Inflammatory macrophage treated with lipopolysaccharide for 1 hour (primary cell): Measurements from ENCODE around the gene SERINC2.
"Not testable (repeated sequence)": the region's sequence is repeated elsewhere in the genome, so short reads cannot be mapped to it uniquely, and the experiment has no call there.

ENCODE experiments used
- DNase-seq, 2 donors: peaks; one replicate each; pipeline ENCODE4 v3.0.0-alpha.2; 2020 to 2022

The SERINC2 gene

GRCh38 chr1:31435471-31436409 lies 22.7 kb downstream of the SERINC2 start:
- DNase-seq, result no peak

DNA sequence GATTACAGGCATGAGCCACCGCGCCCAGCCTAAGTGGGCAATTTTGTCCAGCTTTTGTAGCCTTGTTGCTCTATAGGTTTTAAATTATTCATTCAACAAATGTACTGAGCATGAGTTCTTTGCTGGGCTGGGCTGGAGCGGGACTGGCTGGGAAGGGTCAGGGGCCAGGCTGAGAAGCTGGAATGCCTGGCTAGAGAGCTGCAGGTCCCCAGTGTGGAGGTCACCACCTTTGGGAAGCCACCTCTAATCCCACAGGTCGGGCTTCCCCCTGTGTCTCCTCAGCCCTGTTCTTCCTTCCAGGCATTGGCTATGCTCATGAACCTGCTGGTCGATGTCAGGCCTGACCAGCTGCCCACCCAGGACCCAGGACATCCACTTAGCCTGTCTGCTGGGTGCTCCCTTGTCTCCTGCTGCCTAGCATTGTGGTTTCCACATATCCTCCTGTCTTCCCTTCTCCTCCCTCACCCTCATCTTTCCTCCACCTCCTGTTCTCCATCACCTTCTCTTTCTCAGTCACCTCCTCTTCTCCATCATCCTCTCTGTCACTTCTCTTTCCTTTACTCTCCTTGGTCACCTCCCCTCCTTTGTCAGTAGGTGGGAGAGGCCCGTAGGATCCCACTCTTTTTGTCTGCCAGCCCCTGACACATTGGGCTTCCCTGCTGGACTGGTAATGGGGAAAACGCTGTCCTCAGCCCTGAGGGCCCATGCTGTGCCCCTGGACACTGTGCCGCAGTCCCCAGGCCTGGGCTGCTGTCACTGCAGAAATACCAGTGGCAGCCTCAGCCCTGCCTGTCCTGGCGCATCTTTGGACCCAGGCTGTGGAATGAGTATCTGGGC lies 23.8 kb downstream of the SERINC2 start:
- DNase-seq, result no peak

DNA sequence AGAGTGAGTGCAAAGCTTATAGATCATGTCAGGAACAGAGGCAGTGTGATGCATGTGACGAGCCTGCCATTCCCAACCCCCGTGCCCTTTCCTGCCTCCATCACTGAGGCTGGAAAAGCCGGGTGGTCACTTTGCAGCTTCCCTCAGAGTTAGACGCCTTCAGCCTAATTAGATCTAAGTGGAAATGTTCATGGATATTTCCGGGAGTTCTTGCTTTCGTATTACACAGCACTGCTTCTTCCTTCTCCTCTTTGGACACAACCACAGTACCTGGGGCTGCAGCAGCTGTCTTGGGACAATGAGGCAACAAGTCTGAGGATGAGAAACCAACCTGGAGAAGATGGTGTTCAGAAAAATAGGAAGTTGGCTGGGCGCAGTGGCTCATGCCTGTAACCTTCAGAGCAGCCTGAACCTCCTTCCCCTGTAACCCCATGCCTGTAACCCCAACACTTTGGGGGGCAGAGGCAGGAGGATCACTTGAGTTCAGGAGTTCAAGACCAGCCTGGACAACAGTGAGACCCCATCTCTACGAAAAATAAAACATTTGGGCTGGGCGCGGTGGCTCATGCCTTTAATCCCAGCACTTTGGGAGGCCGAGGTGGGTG lies 24.5 kb downstream of the SERINC2 start:
- DNase-seq, result no peak

GRCh38 chr1:31439276-31439675 lies 26.3 kb downstream of the SERINC2 start:
- no peak for DNase-seq

DNA sequence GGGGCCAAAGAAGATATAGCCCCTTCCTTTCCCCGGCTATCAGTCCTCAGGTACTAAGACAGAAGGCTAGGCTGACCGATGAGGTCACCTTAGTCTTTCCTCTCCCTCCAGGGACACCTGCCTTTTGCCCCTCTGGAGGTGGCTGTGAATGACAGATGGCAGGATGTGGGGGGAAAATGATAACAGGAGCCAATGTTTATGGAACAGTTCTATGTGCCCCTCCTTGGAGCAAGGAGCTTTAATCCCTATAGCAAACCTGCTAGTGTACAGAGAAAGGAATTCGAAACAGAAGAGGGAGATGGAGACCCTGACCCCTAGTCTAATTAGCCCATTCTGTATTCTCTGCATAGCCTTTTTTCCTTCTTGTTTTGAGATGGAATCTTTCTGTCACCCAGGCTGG lies 28.1 kb downstream of the SERINC2 start:
- DNase-seq, result no peak

DNA sequence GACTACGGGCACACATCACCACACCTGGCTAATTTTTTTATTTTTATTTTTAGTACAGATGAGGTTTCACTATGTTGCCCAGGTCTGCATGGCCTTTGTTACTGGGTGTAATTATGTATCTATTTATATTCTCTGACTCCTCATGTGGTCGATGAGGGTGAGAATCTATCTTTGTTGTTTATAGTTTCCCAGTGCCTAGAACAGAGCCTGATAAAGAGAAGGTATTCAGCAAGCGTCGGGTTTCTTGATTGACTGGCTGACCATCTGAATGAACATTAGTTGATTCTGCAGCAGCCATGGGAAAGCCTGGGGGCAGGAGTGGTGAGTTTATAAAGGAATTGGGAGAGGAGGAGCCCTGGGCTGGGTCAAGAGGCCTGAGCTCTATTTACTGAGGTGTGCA lies 28.5 kb downstream of the SERINC2 start:
- DNase-seq, result no peak

DNA sequence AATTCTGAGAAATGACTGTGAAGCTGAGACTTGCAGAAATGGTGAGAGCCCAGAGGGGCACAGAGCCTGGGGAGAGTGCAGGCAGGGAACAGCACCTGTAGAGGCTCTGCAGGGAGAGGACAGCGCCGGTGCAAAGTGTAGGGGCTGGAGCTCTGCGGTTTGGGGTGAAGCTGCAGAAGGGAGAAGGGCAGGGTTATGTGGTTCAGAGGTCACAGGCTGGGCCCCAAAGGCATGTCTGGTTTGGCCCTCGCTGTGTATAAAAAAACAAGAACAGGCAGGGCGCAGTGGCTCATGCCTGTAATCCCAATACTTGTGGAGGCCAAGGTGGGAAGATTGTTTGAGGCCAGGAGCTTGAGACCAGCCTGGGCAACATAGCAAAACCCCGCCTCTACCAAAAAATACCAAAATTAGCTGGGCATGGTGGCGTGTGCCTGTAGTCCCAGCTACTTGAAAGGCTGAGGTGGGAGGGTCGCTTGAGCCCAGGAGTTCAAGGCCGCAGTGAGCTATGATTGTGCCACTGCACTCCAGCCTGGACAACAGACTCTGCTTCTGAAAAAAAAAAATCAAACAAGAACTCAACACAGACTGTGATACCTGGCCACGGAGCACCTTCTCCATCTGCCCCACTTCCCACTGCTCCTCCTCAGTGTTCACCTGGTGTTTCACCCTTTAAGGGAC lies 29.1 kb downstream of the SERINC2 start:
- DNase-seq, result no peak

DNA sequence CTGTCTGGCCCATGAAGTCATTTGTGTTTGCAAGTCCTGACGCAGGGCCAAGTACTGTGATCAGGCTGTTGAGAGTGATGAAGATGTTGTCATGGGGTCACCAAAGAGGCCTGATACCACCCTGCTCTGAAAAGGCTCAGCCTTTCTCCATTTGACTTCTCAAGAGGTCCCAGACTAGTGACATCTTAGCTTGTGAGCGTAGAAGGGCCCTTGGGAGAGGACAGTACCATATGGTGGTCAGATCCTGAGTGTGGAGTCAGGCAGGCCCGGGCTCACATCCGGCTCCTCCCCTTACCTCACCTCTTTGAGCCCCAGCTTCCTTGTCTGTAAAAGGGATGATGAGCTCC lies 29.6 kb downstream of the SERINC2 start:
- no peak for DNase-seq

DNA sequence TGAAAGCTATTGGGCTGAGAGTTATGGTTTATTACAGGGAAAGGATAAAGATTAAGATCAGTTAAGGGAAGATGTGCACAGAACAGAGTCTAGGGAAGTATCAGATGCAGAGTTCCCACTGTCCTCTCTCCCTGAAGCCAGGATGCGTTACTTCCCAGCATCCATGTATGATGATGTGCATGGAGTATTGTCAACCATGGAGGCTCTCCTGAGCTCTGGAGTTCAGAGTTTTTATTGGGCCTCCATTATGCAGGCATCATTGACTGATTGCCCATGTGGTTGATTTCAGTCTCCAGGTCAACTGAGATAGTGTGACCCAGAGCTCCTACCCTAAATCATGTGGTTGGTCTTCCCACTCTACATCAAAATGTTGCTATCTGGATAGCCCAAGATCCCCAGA lies 30.7 kb downstream of the SERINC2 start:
- DNase-seq, result no peak

DNA sequence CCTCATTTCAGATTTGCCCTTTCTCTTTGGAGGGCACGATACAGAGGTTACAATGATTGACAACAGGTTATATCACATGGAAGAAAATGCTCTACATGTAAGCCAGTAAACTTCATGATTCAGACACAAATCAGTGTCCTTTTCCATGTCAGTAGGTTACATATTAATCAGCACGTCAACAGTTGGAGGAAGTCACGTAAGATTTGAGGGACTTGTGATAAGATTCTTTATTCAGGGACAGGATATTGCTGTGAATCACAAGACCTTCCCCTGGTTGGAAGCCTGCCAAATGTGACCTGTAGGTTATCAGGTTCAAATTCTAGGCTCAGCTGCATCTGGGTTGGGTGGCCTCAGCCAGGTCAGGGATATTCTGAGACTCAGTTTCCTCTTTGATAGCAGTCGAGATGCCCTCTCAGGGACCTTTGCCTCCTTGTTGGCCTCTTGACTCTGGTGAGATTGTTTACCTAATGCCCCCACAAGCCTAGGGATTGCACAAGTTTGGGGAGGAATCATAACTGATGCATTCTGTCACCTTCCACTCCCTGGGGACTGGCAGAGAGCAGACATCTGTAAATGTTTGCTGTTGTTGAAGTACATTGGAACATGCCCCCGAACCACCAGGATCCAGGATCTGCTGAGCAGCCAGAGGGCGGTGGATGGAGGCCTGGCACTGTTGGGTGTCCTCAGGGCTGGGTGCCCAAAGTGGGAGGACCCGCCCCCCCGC lies 31.9 kb downstream of the SERINC2 start:
- DNase-seq, result no peak

DNA sequence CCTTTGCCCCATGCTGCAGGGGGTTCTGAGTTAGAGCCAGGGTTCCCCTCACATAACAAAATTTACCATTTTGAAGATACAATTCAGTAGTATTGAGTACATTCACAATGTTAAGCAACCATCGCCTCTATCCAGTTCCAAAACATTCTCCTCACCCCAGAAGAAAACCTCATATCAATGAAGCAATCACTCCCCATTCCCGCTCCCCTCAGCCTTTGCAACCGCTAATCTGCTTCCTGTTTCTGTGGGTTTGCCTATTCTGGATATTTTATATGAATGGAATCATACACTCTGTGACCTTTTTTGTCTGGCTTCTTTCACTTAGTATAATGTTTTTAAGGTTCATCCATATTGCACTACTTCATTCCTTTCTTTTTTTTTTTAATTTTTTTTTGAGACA lies 32.9 kb downstream of the SERINC2 start:
- peak in 1 of 2 donors; percentile 17 for DNase-seq

DNA sequence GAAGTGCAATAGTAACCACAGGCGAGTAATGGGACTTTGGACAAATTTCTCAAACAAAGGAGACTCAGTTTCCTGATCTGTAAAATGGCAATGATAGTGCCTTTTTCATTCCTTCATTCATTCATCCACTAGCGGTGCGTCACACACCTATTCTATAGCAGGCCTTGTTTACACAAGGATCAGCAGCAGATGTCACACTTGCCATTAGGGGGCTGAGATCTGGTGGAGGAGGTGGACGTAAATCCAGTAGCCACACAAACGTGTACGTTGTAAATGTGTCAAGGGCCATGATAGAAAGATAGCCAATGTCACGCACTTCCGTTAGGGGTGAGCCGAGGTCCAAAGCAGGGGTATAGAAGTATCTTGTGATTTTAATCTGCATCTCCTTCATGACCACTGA lies 34.2 kb downstream of the SERINC2 start:
- no peak for DNase-seq

GRCh38 chr1:31453384-31454079 lies 40.5 kb downstream of the SERINC2 start:
- DNase-seq, result no peak

- DNase-seq, result peak in 1 of 2 donors; percentile 40
These were observed 45.4 kb downstream of the SERINC2 start for GRCh38 chr1:31458287-31458896.

DNA sequence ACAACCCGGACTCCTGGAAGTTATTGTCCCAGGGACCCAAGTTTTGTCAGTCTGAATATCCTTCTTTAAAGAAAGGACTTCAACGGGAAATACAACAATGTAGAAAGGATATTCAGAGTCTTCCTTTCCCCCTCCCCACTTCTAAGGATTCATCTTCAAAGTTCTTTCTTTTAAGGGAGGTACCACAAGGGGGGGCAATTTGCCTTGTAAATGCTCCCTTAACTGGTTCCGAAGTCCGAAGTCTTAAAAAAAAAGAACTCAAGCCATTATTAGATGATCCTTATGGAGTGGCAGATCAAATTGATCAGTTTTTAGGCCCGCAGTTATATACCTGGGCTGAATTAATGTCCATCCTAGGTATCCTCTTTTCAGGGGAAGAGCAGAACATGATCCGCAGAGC lies 47.0 kb downstream of the SERINC2 start:
- DNase-seq, result peak in 1 of 2 donors; percentile 48

DNA sequence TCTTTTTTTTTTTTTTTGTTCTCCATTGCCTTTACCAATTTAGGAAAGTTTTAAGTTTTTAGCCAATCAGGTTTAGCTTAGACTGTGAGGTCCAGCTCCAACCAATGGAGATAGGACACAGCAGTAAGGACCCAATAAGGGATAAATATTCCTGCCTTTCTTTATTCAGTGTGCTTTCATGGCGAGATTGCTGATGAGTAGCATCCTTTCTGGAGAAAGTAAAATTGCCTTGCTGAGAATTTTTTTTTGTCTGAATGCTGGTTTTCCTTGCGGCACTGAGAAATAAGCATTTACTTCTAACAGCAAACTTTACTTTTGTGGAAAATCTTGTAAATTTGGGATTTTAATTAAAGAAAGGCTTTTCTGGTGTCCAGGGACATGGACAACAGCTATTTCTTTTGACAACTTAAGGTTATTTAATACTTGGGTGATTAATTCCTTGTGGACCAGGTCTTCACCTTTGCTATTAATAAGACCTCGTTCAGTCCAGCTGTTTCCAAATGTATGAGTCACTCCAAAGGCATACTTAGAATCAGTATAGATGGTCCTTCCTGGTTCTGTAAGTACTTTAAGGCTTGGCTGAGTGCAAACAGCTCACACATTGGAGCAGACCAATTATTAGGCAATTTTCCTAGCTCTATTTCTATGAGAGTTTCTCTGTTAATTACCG lies 54.1 kb downstream of the SERINC2 start:
- no peak for DNase-seq

DNA sequence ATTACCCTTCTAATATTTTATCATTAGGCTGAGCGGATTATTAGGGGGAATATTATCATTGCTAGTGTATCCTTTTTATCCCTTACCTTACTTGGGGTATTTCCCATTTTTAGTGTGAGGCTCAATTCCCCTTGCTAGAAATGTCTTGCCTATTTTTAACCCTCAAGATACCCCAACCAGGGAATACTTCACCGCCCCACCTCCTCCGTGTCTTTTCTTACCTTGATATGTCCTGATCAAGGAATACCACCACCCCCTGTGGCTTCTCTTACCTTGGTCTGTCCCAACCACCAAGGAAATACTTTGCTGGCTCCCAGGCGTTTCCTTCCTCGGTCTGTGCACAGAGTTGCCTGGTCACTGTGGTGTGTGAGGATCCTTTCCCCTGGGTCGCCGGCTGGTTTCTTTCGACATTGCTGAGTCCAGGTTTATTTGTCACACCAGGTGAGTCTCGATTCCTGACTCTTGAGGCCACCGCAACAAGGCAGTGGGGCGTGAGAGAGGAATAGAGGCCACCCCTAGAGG lies 57.8 kb downstream of the SERINC2 start:
- no peak for DNase-seq

DNA sequence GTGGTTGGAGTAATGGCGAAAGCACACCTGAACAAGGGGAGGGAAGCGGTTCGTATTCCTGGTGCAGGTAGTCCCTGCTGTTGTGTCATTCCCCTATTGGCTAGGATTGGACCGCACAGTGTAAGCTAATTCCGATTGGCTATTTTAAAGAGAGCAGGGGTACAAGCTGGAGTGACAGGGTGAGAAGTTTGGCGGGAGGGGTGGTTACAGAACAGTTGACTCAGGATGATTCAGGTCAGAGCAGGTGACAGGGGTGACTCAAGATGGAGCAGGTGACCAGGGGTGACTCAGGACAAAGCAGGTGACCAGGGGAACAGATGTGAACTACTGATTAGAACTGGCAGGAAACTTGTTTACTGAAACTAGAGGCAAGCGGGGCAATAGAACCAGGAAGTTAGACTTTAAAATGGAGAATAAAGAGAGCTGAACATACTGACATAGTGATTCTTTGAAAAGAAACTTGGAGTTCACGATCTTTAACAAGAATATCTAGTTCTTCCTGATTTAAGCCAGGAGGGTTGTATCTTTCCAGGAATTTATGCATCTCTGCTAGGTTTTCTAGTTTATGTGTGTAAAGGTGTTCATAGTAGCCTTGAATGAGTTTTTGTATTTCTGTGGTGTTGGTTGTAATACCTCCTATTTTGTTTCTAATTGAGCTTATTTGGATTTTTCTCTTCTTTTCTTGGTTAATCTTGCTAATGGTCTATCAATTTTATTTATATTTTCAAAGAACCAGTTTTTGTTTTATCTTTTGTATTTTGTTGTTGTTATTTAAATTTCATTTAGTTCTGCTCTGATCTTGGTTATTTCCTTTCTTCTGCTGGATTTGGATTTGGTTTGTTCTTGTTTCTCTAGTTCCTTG lies 58.7 kb downstream of the SERINC2 start:
- DNase-seq, result not testable (repeated sequence)

GRCh38 chr1:31472314-31472651 lies 59.3 kb downstream of the SERINC2 start:
- peak; percentile 43 to 72 for DNase-seq
